ENCODE results near the gene WDR55. TPM values are rescaled to one million over a fixed set of nuclear protein-coding genes. Genes with fewer than 3 reads are reported as not detected.

WDR55 gene
- total and polyA plus RNA-seq, 2 of the 13 experiments (the other 11 are each of a cell fraction or from before 2014, with no cell fraction given): 17.7 to 18.2 TPM

DNA sequence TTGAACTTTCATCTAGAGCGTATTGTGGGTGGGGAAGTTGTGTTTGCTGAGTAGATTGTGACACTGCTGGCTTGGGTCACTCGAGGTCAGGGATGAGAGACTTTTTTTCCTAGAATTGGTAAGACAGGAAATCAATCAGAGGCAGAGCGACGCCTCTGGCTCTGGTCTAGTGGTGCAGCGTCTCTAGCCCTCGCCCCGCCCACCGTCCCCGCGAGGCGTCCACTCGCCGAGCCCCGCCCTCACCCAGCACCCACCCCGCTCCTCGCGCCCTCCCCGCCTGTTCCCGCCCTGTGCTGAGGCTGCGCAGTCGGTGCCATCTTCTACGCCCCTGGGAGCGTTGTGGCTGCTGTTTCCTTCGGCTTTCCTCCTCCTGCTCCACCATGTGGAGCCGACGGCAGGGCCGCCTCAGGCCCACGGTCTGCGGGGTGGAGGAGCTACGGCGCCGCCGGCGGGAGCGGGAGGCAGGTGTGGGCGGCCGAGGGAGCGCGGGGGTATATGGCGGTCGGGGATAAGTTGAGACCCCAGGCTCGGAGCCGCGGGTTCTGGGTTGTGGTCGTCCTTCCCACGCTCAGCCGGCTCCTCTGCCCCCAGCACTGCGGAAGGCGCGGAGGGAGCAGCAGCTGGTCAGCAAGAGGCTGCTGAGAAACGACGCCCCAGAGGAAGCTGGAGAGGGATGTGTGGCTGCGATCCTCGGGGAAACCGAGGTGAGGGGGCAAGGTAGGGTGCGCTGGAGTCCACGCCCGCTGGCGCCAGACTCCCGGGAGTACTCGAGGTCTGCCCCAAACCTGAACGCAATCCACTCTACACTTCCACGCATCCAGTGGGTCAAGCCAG is 25.3 kb upstream of the WDR55 start, which contains the start of gene TMCO6 (continued):
- TF ChIP-seq ZNF160 (CRISPR knock-in tag; IDR thresholded peaks at IDR 0.05) (peak; percentile 12), KAT8 (CRISPR knock-in tag; IDR thresholded peaks at IDR 0.05) (peak; percentile 80), GZF1 (CRISPR knock-in tag; IDR thresholded peaks at IDR 0.05) (peak; percentile 73; the same call in 1 of the 2 replicates), CBX5 (CRISPR knock-in tag; IDR thresholded peaks at IDR 0.05; ENCODE audit: borderline replicate concordance) (peak; percentile 38; the same call in 1 of the 2 replicates), SMAD3 (CRISPR knock-in tag; IDR thresholded peaks at IDR 0.05) (peak; percentile 89; the same call in 1 of the 2 replicates), ZSCAN30 (CRISPR knock-in tag; IDR thresholded peaks at IDR 0.05) (no peak), SCMH1 (CRISPR knock-in tag; IDR thresholded peaks at IDR 0.05; ENCODE audit: borderline replicate concordance) (no peak), FOXK1 (CRISPR knock-in tag; IDR thresholded peaks at IDR 0.05; ENCODE audit: borderline replicate concordance, low read depth) (peak; percentile 74; the same call in 1 of the 2 replicates), KDM2A (CRISPR knock-in tag; IDR thresholded peaks at IDR 0.05; ENCODE audit: borderline replicate concordance, low read depth) (peak; percentile 66), EEA1 (CRISPR knock-in tag; IDR thresholded peaks at IDR 0.05; ENCODE audit: borderline replicate concordance) (peak; percentile 71; the same call in 1 of the 2 replicates), SAP130 (CRISPR knock-in tag; IDR thresholded peaks at IDR 0.05; ENCODE audit: low read depth) (peak; percentile 83), KDM5A (IDR thresholded peaks at IDR 0.05; ENCODE audit: borderline replicate concordance, low read length) (peak; percentile 54; the same call in 1 of the 2 replicates), TBX2 (CRISPR knock-in tag; IDR thresholded peaks at IDR 0.05; ENCODE audit: borderline replicate concordance) (peak; percentile 77), TAF1 (CRISPR knock-in tag; IDR thresholded peaks at IDR 0.05) (peak; percentile 79), SOX13 (IDR thresholded peaks at IDR 0.05) (0 out of 2 replicates have a peak, but pooled peaks have one; percentile 22), SOX13 (CRISPR knock-in tag; conservative IDR thresholded peaks at IDR 0.05 in 1 of 2, IDR thresholded peaks at IDR 0.05 in 1 of 2) (peak in 1 of 2 experiments; percentile 88; a peak in 2 of 4 replicates), FOSL2 (CRISPR knock-in tag; IDR thresholded peaks at IDR 0.05) (peak; percentile 73), ASH2L (IDR thresholded peaks at IDR 0.05; ENCODE audit: insufficient read length, low read depth, low read length) (peak; percentile 13), FOXK2 (IDR thresholded peaks at IDR 0.05) (peak; percentile 53; the same call in 1 of the 2 replicates)
- TF ChIP-seq, protein P1, sequence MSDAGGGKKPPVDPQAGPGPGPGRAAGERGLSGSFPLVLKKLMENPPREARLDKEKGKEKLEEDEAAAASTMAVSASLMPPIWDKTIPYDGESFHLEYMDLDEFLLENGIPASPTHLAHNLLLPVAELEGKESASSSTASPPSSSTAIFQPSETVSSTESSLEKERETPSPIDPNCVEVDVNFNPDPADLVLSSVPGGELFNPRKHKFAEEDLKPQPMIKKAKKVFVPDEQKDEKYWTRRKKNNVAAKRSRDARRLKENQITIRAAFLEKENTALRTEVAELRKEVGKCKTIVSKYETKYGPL (CRISPR knock-in tag; IDR thresholded peaks at IDR 0.05): no peak
- TF ChIP-seq, protein P2, sequence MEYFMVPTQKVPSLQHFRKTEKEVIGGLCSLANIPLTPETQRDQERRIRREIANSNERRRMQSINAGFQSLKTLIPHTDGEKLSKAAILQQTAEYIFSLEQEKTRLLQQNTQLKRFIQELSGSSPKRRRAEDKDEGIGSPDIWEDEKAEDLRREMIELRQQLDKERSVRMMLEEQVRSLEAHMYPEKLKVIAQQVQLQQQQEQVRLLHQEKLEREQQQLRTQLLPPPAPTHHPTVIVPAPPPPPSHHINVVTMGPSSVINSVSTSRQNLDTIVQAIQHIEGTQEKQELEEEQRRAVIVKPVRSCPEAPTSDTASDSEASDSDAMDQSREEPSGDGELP (IDR thresholded peaks at IDR 0.05; ENCODE audit: borderline replicate concordance, low read depth): peak; percentile 43; the same call in 1 of the 2 replicates
- TF ChIP-seq, protein P3, sequence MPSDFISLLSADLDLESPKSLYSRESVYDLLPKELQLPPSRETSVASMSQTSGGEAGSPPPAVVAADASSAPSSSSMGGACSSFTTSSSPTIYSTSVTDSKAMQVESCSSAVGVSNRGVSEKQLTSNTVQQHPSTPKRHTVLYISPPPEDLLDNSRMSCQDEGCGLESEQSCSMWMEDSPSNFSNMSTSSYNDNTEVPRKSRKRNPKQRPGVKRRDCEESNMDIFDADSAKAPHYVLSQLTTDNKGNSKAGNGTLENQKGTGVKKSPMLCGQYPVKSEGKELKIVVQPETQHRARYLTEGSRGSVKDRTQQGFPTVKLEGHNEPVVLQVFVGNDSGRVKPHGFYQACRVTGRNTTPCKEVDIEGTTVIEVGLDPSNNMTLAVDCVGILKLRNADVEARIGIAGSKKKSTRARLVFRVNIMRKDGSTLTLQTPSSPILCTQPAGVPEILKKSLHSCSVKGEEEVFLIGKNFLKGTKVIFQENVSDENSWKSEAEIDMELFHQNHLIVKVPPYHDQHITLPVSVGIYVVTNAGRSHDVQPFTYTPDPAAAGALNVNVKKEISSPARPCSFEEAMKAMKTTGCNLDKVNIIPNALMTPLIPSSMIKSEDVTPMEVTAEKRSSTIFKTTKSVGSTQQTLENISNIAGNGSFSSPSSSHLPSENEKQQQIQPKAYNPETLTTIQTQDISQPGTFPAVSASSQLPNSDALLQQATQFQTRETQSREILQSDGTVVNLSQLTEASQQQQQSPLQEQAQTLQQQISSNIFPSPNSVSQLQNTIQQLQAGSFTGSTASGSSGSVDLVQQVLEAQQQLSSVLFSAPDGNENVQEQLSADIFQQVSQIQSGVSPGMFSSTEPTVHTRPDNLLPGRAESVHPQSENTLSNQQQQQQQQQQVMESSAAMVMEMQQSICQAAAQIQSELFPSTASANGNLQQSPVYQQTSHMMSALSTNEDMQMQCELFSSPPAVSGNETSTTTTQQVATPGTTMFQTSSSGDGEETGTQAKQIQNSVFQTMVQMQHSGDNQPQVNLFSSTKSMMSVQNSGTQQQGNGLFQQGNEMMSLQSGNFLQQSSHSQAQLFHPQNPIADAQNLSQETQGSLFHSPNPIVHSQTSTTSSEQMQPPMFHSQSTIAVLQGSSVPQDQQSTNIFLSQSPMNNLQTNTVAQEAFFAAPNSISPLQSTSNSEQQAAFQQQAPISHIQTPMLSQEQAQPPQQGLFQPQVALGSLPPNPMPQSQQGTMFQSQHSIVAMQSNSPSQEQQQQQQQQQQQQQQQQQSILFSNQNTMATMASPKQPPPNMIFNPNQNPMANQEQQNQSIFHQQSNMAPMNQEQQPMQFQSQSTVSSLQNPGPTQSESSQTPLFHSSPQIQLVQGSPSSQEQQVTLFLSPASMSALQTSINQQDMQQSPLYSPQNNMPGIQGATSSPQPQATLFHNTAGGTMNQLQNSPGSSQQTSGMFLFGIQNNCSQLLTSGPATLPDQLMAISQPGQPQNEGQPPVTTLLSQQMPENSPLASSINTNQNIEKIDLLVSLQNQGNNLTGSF (CRISPR knock-in tag; IDR thresholded peaks at IDR 0.05): no peak

Measured in HepG2 (cell line).